H1 (cell line): ENCODE results near the gene FMO5. TPM values are rescaled to one million over a fixed set of nuclear protein-coding genes. Genes with fewer than 3 reads are reported as not detected.

Experiments used
- CTCF ChIA-PET: fragments of 300-600 bp; sonication (Branson Sonifier 250); formaldehyde crosslinking; loops from one replicate; lab custom pipeline; 2021; ENCODE audit not compliant: partially characterized antibody; lab: Charles Lee
- POLR2A ChIA-PET: fragments of 300-600 bp; sonication (Branson Sonifier 250); formaldehyde crosslinking; loops from one replicate; lab custom pipeline; 2021; ENCODE audit warnings: inconsistent platforms; ENCODE audit not compliant: partially characterized antibody; lab: Charles Lee
- DNase-seq, 2 experiments: peaks; one replicate each; pipeline versions ENCODE4 v3.0.0 to v3.0.0-alpha.2; 2010 to 2022; ENCODE audit warnings: low spot score in 2 of 2, low read depth in 1 of 2, mixed read lengths in 1 of 2
- FAIRE-seq: peaks from 2 replicates; lab custom pipeline; 2011; peaks lifted over from hg19 to GRCh38; lab: Jason Lieb, UNC
- H2AFZ ChIP-seq: 2 replicates; pipeline ENCODE4 v1.8.1; 2012; ENCODE audit warnings: low read length, inconsistent platforms
- H2AK5ac ChIP-seq: 2 replicates; pipeline ENCODE4 v1.6.1; 2013; ENCODE audit warnings: low read depth, low read length
- H2BK120ac ChIP-seq: replicated peaks from 2 replicates; pipeline ENCODE3; 2013; ENCODE audit warnings: low read depth, low read length, inconsistent platforms
- H2BK12ac ChIP-seq: 2 replicates; pipeline ENCODE4 v1.6.1; 2013; ENCODE audit warnings: low read depth, low read length
- H2BK15ac ChIP-seq: 2 replicates; pipeline ENCODE4 v1.6.1; 2013; ENCODE audit warnings: low read length
- H2BK20ac ChIP-seq: 2 replicates; pipeline ENCODE4 v1.6.1; 2013; ENCODE audit warnings: low read length
- H2BK5ac ChIP-seq: 2 replicates; pipeline ENCODE4 v1.6.1; 2013; ENCODE audit warnings: low read depth, low read length
- H3K14ac ChIP-seq: 2 replicates; pipeline ENCODE4 v1.6.1; 2013; ENCODE audit warnings: inconsistent platforms; ENCODE audit not compliant: insufficient read length
- H3K18ac ChIP-seq: 2 replicates; pipeline ENCODE4 v1.6.1; 2013; ENCODE audit warnings: low read length; ENCODE audit errors: extremely low read depth
- H3K23ac ChIP-seq: 2 replicates; pipeline ENCODE4 v1.6.1; 2013; ENCODE audit warnings: inconsistent platforms; ENCODE audit not compliant: insufficient read length
- H3K23me2 ChIP-seq: 2 replicates; pipeline ENCODE4 v1.6.1; 2013; ENCODE audit warnings: low read depth, low read length
- H3K27ac ChIP-seq: 2 replicates; pipeline ENCODE4 v1.6.1; 2011; ENCODE audit warnings: low read depth, low read length, inconsistent platforms
- H3K27me3 ChIP-seq, 4 experiments: replicated peaks in 1 of 4; 1 replicate in 1 of 4; 2 replicates in 3 of 4; pipeline versions ENCODE4 v1.6.1 to v1.8.1; 2011 to 2013; ENCODE audit warnings: low read length in 3 of 4, mild to moderate bottlenecking in 3 of 4, inconsistent platforms in 2 of 4, mixed read lengths in 2 of 4, moderate library complexity in 1 of 4; ENCODE audit not compliant: control insufficient read depth in 3 of 4, insufficient read depth in 3 of 4; ENCODE audit errors: extremely low read depth in 1 of 4
- H3K36me3 ChIP-seq, 4 experiments: 2 replicates each; pipeline versions ENCODE4 v1.6.1 to v1.8.1; 2011 to 2013; ENCODE audit warnings: mild to moderate bottlenecking in 4 of 4, low read length in 3 of 4, moderate library complexity in 2 of 4, control low read depth in 1 of 4, inconsistent platforms in 1 of 4; ENCODE audit not compliant: insufficient read depth in 4 of 4, control insufficient read depth in 2 of 4
- H3K4ac ChIP-seq: replicated peaks from 2 replicates; pipeline ENCODE3; 2013; ENCODE audit warnings: low read length, low read depth, mixed read lengths, inconsistent platforms; ENCODE audit not compliant: insufficient read length
- H3K4me1 ChIP-seq, 4 experiments: replicated peaks in 1 of 4; 1 replicate in 1 of 4; 2 replicates in 3 of 4; pipeline versions ENCODE4 v1.6.1 to v1.8.1; 2011 to 2013; ENCODE audit warnings: low read length in 3 of 4, inconsistent platforms in 2 of 4, mixed read lengths in 1 of 4; ENCODE audit not compliant: insufficient read depth in 4 of 4, control insufficient read depth in 3 of 4
- H3K4me2 ChIP-seq, 2 experiments: 2 replicates each; pipeline versions ENCODE4 v1.6.1 to v1.8.1; 2011 to 2013; ENCODE audit warnings: low read depth in 2 of 2, low read length in 2 of 2, control low read depth in 1 of 2, inconsistent platforms in 1 of 2, mild to moderate bottlenecking in 1 of 2; ENCODE audit not compliant: insufficient read depth in 1 of 2
- H3K4me3 ChIP-seq, 4 experiments: fragments of 200-600, 300-600 bp in 1 of 4; sonication (generic), shearing (Covaris generic), sonication (Bioruptor Twin) in 1 of 4; 2 replicates each; pipeline versions ENCODE4 v1.5.1 to v1.8.1; 2011 to 2016; ENCODE audit warnings: low read length in 4 of 4, low read depth in 3 of 4, control low read depth in 2 of 4, inconsistent platforms in 2 of 4, mild to moderate bottlenecking in 2 of 4, mixed read lengths in 1 of 4, moderate library complexity in 1 of 4; ENCODE audit not compliant: insufficient read depth in 2 of 4; ENCODE audit errors: extremely low read depth in 1 of 4
- H3K56ac ChIP-seq: replicated peaks from 2 replicates; pipeline ENCODE3; 2013; ENCODE audit warnings: low read depth, mild to moderate bottlenecking, mixed read lengths, low read length, inconsistent platforms; ENCODE audit not compliant: insufficient read length
- H3K79me1 ChIP-seq: 2 replicates; pipeline ENCODE4 v1.6.1; 2013; ENCODE audit warnings: low read depth, low read length, control low read depth
- H3K79me2 ChIP-seq, 2 experiments: 2 replicates each; pipeline versions ENCODE4 v1.6.1 to v1.8.1; 2012 to 2013; ENCODE audit warnings: low read length in 2 of 2, mild to moderate bottlenecking in 2 of 2, inconsistent platforms in 1 of 2; ENCODE audit not compliant: insufficient read depth in 2 of 2, control insufficient read depth in 1 of 2
- H3K9ac ChIP-seq, 4 experiments: replicated peaks in 1 of 4; 1 replicate in 1 of 4; 2 replicates in 3 of 4; pipeline versions ENCODE4 v1.6.1 to v1.8.1; 2011 to 2013; ENCODE audit warnings: low read depth in 3 of 4, low read length in 3 of 4, control low read depth in 2 of 4, mild to moderate bottlenecking in 2 of 4, moderate library complexity in 2 of 4, inconsistent platforms in 1 of 4; ENCODE audit errors: extremely low read depth in 1 of 4
- H3K9me3 ChIP-seq, 2 experiments: 2 replicates each; pipeline versions ENCODE4 v1.6.1 to v1.8.1; 2012 to 2013; ENCODE audit warnings: mild to moderate bottlenecking in 2 of 2, moderate library complexity in 2 of 2, control low read depth in 1 of 2, inconsistent platforms in 1 of 2, low read depth in 1 of 2, low read length in 1 of 2, mixed read lengths in 1 of 2; ENCODE audit not compliant: insufficient read depth in 2 of 2
- H4K20me1 ChIP-seq, 2 experiments: replicated peaks in 1 of 2; 2 replicates each; pipeline versions ENCODE3 to v1.8.1; 2011 to 2013; ENCODE audit warnings: inconsistent platforms in 2 of 2, low read length in 2 of 2, mild to moderate bottlenecking in 1 of 2; ENCODE audit not compliant: insufficient read depth in 2 of 2, control insufficient read depth in 1 of 2
- H4K5ac ChIP-seq: 2 replicates; pipeline ENCODE4 v1.6.1; 2013; ENCODE audit warnings: low read length, low read depth, mixed read lengths, inconsistent platforms; ENCODE audit not compliant: insufficient read length
- H4K8ac ChIP-seq: 2 replicates; pipeline ENCODE4 v1.8.0; 2013; ENCODE audit warnings: mild to moderate bottlenecking, moderate library complexity, low read length, inconsistent platforms; ENCODE audit not compliant: insufficient read depth; ENCODE audit errors: extremely low read depth
- H4K91ac ChIP-seq: replicated peaks from 2 replicates; pipeline ENCODE3; 2013; ENCODE audit warnings: low read length, mixed read lengths, inconsistent platforms; ENCODE audit not compliant: insufficient read length
- BACH1 ChIP-seq: IDR thresholded peaks from 2 replicates; pipeline ENCODE4 v1.6.1; 2012; ENCODE audit warnings: low read length, improper control_type of control experiment
- BCL11A ChIP-seq, 2 experiments: IDR thresholded peaks; one replicate each; pipeline ENCODE4 v1.6.1; 2011; ENCODE audit warnings: low read depth in 2 of 2, low read length in 2 of 2, mild to moderate bottlenecking in 2 of 2
- BRCA1 ChIP-seq: IDR thresholded peaks from 2 replicates; pipeline ENCODE4 v1.6.1; 2012; ENCODE audit warnings: low read depth, low read length, improper control_type of control experiment
- CREB1 ChIP-seq: IDR thresholded peaks from 2 replicates; pipeline ENCODE4 v1.6.1; 2012; ENCODE audit warnings: inconsistent platforms
- GTF2F1 ChIP-seq: IDR thresholded peaks from 2 replicates; pipeline ENCODE4 v1.6.1; 2012; ENCODE audit warnings: low read depth, low read length, improper control_type of control experiment, borderline replicate concordance
- KDM1A ChIP-seq: fragments of 200-600, 300-600 bp; sonication (generic); IDR thresholded peaks from 2 replicates; pipeline ENCODE4 v1.7.1; 2016; ENCODE audit warnings: mild to moderate bottlenecking, low read length, borderline replicate concordance
- NRF1 ChIP-seq: IDR thresholded peaks from 2 replicates; pipeline ENCODE4 v1.6.1; 2011; ENCODE audit warnings: mild to moderate bottlenecking, low read depth, low read length, improper control_type of control experiment
- PHF8 ChIP-seq: fragments of 200-600 bp; sonication (generic); conservative IDR thresholded peaks from 2 replicates; pipeline ENCODE4 v1.7.1; 2012; ENCODE audit warnings: low read depth, mild to moderate bottlenecking, inconsistent platforms, low read length, moderate library complexity
- POLR2AphosphoS5 ChIP-seq: IDR thresholded peaks from 2 replicates; pipeline ENCODE4 v1.6.1; 2011; ENCODE audit warnings: low read depth, low read length
- SIN3A ChIP-seq, 2 experiments: IDR thresholded peaks in 1 of 2; conservative IDR thresholded peaks in 1 of 2; 2 replicates each; pipeline ENCODE4 v1.6.1; 2011 to 2012; ENCODE audit warnings: low read length in 2 of 2, improper control_type of control experiment in 1 of 2, low read depth in 1 of 2, mild to moderate bottlenecking in 1 of 2
- SIRT6 ChIP-seq: IDR thresholded peaks from one replicate; pipeline ENCODE4 v1.7.1; 2012; ENCODE audit warnings: low read length, inconsistent platforms
- SIX5 ChIP-seq: IDR thresholded peaks from 2 replicates; pipeline ENCODE4 v1.6.1; 2011; ENCODE audit warnings: mild to moderate bottlenecking, low read depth, low read length
- SP2 ChIP-seq: IDR thresholded peaks from 2 replicates; pipeline ENCODE4 v1.6.1; 2012; ENCODE audit warnings: mild to moderate bottlenecking, low read length, inconsistent platforms
- SUZ12 ChIP-seq: fragments of 200-600 bp; sonication (generic); IDR thresholded peaks from 2 replicates; pipeline ENCODE4 v1.6.1; 2012; ENCODE audit warnings: mild to moderate bottlenecking, inconsistent platforms, low read length, moderate library complexity, mixed read lengths
- TAF1 ChIP-seq: IDR thresholded peaks from 2 replicates; pipeline ENCODE4 v1.6.1; 2011; ENCODE audit warnings: mild to moderate bottlenecking, low read depth, low read length
- YY1 ChIP-seq: IDR thresholded peaks from 2 replicates; pipeline ENCODE4 v1.6.1; 2011; ENCODE audit warnings: low read depth, mild to moderate bottlenecking, low read length
- WGBS, 2 experiments: shearing (Covaris generic) in 1 of 2; methylation state at CpG; one replicate each; pipeline versions ENCODE4 v1.1.6 to v1.1.7; 2013 to 2015; ENCODE audit warnings: low lambda C conversion rate in 2 of 2, mixed read lengths in 2 of 2, inconsistent platforms in 1 of 2, low coverage in 1 of 2, missing lambda C conversion rate in 1 of 2; ENCODE audit not compliant: insufficient replicate concordance in 2 of 2, insufficient coverage in 1 of 2, insufficient read length in 1 of 2; ENCODE audit errors: extremely low coverage in 1 of 2, missing lambda C conversion rate in 1 of 2; 5-methylcytosine and 5-hydroxymethylcytosine counted together
- polyA plus RNA-seq, 7 experiments: library from polyadenylated mRNA; depleted of rRNA in 3 of 7; stranded (reverse) in 5 of 7; unstranded in 2 of 7; fragments of >200 nt in 5 of 7; fragments of 200-250 nt in 2 of 7; gene quantifications; 1 replicate in 5 of 7; 2 replicates in 1 of 7; 4 replicates in 1 of 7; pipeline versions ENCODE4 v1.2.1 to v1.2.3, GENCODE V29; 2011 to 2013; ENCODE audit warnings: missing spikeins in 2 of 7, mixed read lengths in 2 of 7
- total RNA-seq: library from RNA; stranded (reverse); fragmentation: NEBNext Ultra II Directional; extraction: Animal tissue kit (Norgen Biotek cat#: 25700); gene quantifications from 2 replicates; pipeline ENCODE4 v1.2.1, GENCODE V29; 2021

FMO5 gene
- total and polyA plus RNA-seq, 2 of the 8 experiments (the other 6 are each of a cell fraction or from before 2014, with no cell fraction given), result 0.27 to 0.34 TPM

GRCh38 chr1:147252540-147252939, 27.4 kb upstream of the FMO5 start:
- no peak overlapping the region for H3K4me2 ChIP-seq
- H3K79me1 ChIP-seq, result peaks cover 5% of the 10 kb centered on the region; the same call in 1 of the 2 replicates
- H3K9ac ChIP-seq, result no peak overlapping the region
- 94% methylated on average over 9 of the region's 9 CpGs; no CpG with 5 or more reads in 1 of the 2 experiments for WGBS, 2 experiments
- no peak overlapping the region for H2BK120ac ChIP-seq
- H3K79me2 ChIP-seq, result peaks cover 15 to 70% of the 10 kb centered on the region in 2 experiments
- peaks cover 0 to 11% (median 2%) of the 10 kb centered on the region in 4 experiments; a peak in 4 of 8 replicates for H3K36me3 ChIP-seq
- no peak overlapping the region for H2BK20ac ChIP-seq
- H2BK15ac ChIP-seq, result no peak overlapping the region
- no peaks in the 10 kb centered on the region for H3K23me2 ChIP-seq
- H4K20me1 ChIP-seq, result peaks cover 0 to 5% of the 10 kb centered on the region in 2 experiments
- H3K56ac ChIP-seq, result no peak overlapping the region
- H3K14ac ChIP-seq, result no peak overlapping the region
- peaks cover 0 to 3% (median 0%) of the 10 kb centered on the region in 4 experiments; a peak in 1 of 7 replicates for H3K4me1 ChIP-seq
- DNase-seq (no peak), FAIRE-seq (no peak)
- no peak overlapping the region for H3K27ac ChIP-seq
- no peak overlapping the region for H3K4ac ChIP-seq
- ChIA-PET POLR2A (interaction anchor here (1.8 kb wide), 1 partner anchor 168 kb away, joined by 10 read pairs; no protein-coding TSS in a partner anchor), CTCF (interaction anchor here (1.0 kb wide), 1 partner anchor 81 kb away, joined by 3 read pairs; no protein-coding TSS in a partner anchor)
- H4K8ac ChIP-seq, result no peak overlapping the region
- no peaks in the 10 kb centered on the region for H3K9me3 ChIP-seq
- no peak overlapping the region for H2AFZ ChIP-seq
- no peak overlapping the region for H2BK5ac ChIP-seq
- H4K5ac ChIP-seq, result no peak overlapping the region
- H2BK12ac ChIP-seq, result no peak overlapping the region
- H4K91ac ChIP-seq, result no peak overlapping the region
- no peak overlapping the region for H3K18ac ChIP-seq
- no peak overlapping the region for H3K4me3 ChIP-seq
- no peak overlapping the region for H2AK5ac ChIP-seq
- no peak overlapping the region for H3K23ac ChIP-seq
- H3K27me3 ChIP-seq, result no peaks in the 10 kb centered on the region
- TF ChIP-seq SUZ12 (no peak), SIRT6 (no peak), CREB1 (no peak), GTF2F1 (no peak), SIN3A (conservative IDR thresholded peaks at IDR 0.05 in 1 of 2, IDR thresholded peaks at IDR 0.05 in 1 of 2; ENCODE audit: low read depth in 1 of 2, low read length in 2 of 2) (no peak), NRF1 (no peak), SP2 (no peak), KDM1A (no peak), YY1 (no peak), POLR2AphosphoS5 (no peak), TAF1 (no peak), BCL11A (IDR thresholded peaks at IDR 0.05; ENCODE audit: low read depth in 2 of 2, low read length in 2 of 2) (no peak), BRCA1 (no peak), SIX5 (no peak), PHF8 (no peak), BACH1 (no peak)
